Measurements from ENCODE around the gene CHID1.

Gene CHID1

DNA sequence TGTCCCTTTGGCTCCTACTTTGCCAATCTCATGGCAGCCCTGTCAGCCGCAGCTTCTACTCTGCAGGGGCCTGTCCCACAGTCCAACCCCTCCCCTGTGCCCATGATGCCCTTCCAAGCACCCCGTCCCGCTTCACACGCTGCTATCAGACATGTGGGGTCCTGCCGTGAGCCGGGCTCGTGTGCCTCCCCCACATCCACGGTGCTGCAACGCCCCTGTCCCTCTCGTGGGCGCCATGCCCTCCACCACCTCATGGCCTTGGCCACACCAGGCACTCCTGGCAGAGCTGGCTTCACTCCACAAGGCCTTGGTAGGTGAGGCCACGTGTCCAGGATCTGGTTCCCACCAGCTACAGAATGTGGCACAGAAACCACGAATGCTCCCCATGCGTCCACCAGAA, 23.0 kb downstream of the CHID1 start:
- no peak for DNase-seq (ENCODE audit: low read depth)

DNA sequence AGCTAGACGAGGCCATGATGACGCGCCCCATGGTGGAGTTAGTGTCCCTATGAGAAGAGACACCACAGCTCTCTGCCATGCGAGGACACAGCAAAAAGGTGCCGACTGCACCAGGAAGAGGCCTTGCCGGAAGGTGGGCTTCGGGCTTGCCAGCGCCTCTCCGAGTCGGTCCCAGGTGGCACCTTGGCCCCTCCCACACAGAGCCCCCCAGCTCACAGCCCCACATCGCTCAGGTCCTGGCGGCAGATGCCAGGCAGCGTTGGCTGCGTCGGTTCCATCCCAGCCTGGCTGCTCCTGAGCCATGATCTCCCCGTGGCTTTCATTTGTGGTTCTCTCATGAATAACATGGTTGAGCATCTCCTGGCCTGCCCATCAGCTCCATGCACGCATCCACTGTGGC, 24.0 kb downstream of the CHID1 start:
- no peak for DNase-seq (ENCODE audit: low read depth)

DNA sequence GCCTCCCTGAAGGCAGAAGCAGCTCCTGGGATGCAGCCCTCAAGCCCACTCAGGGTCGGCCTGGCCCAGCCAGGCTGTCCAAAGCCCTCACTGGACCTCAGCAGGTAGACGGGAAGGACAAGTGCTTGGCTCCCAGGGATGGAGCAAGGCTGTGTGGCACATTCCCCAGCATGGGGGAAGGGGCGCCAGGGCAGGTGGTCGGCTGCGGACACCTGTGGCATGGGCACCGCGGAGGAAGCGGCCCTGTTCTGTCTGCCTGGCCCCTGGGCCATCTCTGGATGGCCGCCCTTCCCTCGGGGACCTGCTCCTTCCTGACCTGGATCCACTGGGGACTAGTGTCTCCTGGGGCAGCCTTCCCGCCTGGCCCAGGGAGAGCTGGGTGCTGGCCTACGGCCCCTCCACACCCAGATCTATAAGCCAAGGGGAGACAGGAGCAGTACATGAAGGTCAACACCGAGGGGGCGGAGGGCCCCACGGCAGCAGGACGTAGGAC, 26.0 kb downstream of the CHID1 start:
- DNase-seq (ENCODE audit: low read depth): no peak

DNA sequence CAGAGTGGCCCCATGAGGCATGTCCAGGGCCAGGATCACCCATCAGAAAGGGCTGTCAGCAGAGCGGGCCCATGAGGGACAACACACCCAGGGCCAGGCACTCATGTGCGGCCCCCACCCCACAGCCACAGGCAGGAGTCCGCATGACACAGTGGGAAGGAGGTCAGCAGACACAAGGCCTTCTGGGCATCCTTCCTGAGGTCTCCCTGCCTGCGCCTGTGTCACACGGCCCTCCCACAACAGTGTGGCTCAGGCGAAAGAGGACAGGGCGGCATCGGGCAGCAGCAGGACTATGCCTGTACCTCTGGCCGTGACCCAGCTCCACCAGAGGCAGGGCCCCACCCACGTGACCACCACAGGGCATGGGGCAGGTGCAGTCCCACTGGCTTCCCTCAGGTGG, 27.1 kb downstream of the CHID1 start:
- DNase-seq (ENCODE audit: low read depth): no peak

DNA sequence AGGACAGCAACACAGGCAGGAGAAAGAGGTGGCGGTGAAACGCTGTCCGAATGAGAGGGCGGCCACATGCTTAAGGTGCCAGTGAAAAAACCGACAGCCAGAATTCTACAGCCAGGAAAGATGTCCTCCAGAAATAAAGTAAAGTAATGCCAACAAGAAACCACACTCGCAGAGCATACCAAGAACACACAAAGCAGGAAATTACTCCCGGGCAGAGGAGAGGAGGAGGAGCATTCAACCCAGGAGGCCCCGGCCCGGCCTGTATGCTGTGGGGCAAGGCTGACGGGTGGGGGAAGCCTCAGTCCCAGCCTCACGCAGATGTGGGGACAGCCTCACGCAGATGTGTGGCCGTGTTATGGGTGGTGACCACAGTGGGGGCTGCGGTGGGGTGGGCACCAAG, 28.0 kb downstream of the CHID1 start:
- DNase-seq (ENCODE audit: low read depth): no peak

DNA sequence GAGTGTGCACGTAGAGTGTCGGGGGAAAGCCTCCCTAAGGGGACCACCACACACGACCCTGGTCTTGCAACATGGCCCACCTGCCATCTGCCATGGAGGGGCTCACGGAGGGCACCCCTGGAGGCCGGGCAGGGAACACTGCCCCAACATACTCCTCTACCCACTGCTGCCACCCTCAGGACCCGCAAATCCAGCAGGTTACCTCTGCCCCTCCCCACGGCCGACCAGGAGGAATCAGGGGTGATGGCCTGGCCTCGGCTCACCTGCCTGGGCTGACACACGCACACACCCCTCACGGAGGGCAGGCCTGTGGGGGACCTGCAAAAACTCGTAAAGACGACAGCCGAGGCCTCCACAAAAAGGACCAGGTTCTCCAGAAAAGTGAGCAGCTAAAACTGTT, 30.2 kb downstream of the CHID1 start:
- no peak for DNase-seq (ENCODE audit: low read depth)

DNA sequence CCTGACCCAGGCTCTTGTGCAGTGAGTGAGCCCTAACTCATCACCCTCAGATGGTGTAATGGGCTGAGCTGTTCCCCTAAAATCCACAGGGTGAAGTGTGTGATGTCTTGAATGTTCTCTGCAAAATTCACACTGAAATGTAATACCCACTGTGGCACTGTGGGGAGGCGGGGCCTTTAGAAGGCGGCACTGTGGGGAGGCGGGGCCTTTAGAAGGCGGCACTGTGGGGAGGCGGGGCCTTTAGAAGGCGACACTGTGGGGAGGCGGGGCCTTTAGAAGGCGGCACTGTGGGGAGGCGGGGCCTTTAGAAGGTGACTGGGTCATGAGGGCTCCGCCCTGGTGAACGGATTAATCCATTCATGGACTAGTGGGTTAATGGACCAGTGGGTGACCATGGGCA, 33.0 kb downstream of the CHID1 start:
- DNase-seq (ENCODE audit: low read depth): peak; percentile 20

DNA sequence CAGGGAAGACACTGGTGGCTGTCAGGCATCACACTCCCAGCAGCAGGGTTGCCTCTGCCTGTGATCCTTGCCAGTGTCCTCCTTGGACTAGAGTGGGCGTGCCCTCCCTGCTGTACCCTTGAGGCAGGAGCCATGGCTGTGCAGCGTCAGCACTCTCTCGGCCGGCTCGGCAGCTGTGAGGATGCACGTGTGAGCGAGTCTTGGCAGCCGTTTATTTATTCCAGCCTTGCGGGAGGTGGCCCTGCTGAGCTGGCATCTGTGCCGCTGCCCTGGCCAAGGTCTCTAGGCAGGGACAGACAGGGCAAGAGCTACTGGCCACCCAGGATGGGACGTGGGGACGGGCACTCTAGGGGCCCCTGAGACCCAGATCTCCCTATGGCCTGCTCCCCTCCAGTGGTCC, 34.1 kb downstream of the CHID1 start:
- DNase-seq (ENCODE audit: low read depth): no peak

DNA sequence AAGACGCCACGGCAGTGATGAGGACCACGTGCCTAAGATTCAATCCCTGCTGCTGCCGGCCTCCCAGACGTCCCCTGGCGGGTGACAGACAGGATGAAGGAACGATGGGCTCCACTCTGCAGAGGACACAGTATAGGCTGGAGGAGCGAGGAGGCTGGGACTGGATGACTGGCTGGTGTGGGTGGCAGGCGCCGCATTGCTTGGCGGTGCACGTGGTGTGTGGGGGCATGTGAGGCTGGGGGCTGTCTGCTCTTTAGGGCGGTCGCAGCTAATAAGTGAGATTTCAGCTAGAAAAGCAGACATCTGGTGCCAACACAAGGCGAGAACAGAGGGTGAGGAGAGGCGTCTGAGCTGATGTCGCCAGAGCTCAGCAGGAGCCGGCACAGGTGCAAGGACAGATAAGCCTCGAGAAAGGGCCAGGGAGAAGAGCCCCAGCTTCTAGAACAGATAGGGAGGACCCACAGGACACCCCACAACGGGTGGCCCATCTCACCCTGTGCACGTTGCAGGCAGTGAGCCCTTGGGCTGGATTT, 34.8 kb downstream of the CHID1 start:
- DNase-seq (ENCODE audit: low read depth): no peak

DNA sequence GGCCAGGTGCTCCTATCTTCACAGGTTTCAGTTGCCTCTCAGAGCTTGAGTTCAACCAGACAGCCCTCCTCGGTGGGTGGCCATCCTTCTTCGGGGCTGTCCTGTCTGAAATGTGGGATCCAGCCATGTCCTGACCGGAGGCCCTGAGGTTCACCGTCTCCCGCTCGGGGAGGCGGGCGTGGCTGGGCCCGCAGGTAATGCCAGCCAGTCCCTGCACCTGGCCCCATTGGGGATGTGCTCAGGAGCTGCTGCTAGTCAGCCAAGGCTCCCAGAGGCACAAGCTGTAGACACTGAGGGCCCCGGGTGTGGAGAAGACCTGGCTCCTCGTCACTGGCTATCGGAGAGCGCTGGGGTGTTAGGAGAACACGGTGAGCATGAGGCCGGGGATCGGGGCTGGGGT, 35.4 kb downstream of the CHID1 start:
- no peak for DNase-seq (ENCODE audit: low read depth)

DNA sequence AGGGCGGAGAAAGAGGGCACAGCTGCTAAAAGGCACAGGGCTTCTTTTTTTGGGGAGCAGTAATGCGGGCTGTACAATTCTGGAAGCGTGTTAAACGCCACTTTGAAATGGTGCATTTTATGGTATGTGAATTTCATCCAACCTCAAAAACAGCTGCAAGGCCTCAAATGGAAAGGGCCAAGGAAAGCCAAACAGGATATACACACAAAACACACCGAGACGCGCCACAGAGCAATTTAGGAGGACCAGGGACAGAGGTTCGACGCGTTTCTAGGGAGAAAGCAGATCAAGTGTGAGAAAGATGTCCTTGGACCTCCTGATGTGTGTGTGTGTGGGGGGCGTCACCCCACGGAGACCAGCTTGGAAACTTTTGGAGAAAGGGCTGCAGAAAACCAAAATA, 36.9 kb downstream of the CHID1 start:
- DNase-seq (ENCODE audit: low read depth): no peak

DNA sequence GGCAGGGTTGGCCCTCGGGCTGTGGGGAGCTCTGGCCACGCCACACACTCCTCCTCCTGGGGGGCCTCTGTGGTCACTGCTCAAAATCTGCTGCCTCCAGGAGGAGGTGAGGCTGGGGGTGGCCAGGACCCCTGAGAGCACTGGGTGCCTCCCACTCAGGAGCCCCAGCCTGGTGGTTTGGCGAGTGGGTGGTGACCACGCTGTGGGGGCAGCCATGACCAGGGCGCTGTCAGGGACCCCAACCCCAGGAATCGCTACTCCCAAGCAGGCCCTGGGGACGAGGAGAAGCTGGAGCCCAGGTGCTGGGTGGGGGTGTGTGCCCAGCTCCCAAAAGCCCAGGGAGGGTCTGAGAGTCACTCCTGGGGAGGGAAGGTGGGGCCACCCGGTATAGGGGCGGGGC, 37.8 kb downstream of the CHID1 start:
- DNase-seq (ENCODE audit: low read depth): no peak

DNA sequence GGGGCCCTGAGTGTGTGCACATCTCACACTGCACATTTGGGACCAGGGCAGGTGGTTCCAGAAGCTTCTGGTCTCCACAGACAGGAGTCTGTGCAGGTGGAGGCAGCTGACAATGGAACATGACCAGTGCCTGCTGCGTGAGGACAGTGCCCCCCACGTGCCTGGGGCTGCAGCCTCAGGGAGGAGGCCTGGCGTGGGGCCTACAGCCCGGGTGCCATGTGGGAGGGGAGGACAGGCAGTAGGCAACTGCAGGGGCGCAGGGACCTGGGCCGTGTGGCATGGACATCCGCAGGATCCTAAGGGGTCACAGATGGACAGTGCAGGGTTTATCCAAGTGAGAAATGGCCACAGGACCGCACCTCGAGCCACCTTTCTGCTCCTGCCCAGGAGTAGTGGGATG, 39.1 kb downstream of the CHID1 start:
- no peak for DNase-seq (ENCODE audit: low read depth)

DNA sequence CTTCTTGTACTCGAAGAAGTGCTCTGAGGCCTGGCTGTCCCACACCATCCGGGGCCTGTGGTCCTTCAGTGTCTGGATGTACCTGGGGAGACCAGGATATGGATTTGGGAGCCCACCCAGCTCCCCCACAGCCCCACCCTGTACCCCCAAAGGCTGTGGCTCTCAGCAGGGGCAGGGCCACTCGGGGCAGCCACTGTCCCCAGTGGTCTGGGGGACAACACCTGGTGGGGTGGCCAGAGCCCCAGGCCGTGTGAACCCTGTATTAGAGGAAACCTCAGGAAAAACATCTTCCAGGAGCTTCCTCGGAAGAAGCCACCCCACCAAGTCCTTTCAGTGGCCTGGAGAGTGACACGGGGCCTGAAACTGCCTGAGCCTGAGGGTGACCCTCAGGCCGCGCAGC, 40.2 kb downstream of the CHID1 start:
- DNase-seq (ENCODE audit: low read depth): no peak

DNA sequence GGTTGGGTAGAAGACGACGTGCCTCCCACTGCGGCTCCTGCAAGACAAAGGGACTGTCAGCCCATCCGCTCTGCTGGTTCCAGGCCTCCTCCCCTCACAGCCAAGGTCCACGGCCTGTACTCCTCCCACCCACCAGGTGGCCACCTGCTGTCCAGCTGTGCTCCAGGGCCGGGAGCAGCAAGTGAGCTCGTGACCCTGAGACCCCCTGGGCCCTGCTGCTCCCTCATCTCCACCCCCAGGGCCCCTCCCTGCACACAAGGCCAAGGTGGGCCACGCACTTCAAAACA, 40.5 kb downstream of the CHID1 start:
- no peak for DNase-seq (ENCODE audit: low read depth)

DNA sequence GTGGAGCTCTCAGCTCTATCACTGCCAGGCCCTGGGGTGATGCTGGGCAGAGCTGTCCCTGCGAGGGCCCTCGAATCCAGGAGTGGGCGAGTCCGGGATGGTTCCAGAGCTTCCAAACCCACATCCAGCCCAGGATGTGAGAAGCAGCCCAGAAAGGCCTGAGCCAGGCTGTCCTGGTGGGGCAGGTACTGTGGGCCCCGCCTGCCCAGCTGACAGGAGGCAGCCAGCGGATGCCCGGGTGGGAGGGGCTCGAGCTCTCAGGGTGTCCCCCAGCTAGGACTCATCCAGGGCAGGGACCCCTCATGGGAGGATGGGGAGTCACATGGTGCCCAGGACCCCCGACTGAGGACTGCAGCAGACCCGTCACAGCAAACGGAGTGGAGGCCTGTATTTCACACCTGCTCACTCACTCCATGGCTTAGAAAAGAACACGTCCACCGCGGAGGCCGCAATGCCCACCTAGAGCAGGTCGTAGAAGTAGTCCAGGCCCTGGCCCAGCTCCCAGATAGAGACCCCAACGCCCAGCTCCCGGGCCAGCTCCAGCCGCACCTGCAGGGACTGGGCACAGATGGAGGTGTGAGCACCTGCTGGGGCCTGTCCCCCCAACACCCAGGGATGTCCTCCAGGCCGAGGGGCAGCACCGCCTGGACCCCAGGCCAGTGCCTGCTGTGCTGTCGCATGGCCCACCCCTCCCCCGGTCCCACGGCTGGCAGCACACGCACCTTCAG, 41.0 kb downstream of the CHID1 start:
- DNase-seq (ENCODE audit: low read depth): no peak

DNA sequence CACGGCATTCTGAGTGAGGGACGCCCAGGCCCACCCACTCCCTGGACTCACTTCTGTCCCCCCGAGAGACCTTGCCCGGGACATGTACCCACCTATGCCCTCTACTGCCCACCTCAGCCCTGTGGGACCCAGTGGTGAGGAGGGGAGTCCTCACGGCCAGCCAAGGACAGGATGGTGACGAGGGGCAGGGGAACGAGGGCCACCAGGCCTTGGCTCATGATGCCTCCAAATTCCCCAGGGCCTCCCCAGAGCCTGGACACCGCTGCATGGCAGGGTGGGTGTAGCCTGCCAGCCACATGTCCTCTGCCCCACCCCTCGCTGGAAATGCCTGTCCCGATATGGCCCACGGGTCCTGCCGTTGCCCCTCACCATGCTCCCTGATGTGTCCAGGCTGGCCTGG, 41.8 kb downstream of the CHID1 start:
- no peak for DNase-seq (ENCODE audit: low read depth)

DNA sequence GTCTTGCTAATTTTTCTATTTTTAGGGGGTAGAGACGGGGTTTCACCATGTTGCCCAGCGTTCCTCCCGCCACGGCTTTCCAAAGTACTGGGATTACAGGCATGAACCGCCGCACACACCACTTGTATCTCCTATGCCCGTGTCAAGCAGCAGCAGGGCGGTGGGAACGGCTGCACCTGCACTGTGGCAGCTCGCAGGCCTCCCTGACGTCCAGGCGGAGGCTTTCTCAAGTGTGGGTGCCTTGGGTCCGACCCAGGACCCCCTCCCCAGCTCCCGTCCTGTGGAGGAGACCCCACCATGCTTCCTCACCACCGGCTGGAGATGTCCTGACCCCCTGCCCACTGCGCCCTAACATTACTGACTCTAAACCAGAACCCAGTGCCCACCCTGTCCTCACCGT, 42.2 kb downstream of the CHID1 start:
- no peak for DNase-seq (ENCODE audit: low read depth)

DNA sequence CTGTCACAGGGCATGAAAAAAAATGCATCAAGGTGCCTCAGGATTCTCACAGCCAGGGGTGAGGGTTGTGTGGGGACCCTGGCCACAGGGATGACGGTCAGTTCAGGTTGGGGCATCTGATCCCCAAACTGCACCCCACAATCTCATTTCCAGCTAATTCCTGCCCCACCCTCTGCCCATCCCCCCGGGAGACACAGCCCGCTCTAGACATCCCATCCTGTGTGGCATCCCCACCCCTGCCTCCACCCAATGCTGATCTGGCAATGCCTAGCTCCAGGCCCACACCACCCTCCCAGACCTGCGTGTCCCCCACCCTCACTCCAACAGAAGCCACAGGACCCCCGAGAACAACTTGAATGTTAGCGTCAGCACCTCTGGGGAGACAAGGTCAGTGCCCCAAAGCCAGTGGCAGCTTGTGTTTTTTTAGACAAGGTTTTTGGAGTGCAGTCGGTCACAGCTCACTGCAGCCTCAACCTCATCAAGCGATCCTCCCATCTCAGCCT, 42.7 kb downstream of the CHID1 start:
- DNase-seq (ENCODE audit: low read depth): no peak

DNA sequence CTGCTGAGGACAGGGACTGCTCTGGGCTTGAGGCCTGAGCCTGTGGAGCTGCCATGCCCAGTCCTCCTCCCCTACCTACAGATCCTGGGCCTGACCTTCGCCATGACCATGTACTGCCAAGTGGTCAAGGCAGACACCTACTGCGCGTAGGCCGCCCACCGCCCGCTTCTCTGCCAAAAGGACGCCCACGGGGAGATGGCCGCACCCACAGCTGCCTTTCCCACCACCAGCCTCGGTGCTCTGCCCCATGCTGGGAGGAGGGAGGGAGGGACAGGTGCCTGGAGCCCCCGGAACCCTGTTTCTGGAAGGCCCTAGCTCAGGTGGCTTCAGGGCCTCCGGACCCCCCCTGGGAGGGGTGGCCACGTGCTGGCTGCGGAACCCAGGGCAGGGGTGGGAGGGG, 44.1 kb downstream of the CHID1 start:
- DNase-seq (ENCODE audit: low read depth): no peak

DNA sequence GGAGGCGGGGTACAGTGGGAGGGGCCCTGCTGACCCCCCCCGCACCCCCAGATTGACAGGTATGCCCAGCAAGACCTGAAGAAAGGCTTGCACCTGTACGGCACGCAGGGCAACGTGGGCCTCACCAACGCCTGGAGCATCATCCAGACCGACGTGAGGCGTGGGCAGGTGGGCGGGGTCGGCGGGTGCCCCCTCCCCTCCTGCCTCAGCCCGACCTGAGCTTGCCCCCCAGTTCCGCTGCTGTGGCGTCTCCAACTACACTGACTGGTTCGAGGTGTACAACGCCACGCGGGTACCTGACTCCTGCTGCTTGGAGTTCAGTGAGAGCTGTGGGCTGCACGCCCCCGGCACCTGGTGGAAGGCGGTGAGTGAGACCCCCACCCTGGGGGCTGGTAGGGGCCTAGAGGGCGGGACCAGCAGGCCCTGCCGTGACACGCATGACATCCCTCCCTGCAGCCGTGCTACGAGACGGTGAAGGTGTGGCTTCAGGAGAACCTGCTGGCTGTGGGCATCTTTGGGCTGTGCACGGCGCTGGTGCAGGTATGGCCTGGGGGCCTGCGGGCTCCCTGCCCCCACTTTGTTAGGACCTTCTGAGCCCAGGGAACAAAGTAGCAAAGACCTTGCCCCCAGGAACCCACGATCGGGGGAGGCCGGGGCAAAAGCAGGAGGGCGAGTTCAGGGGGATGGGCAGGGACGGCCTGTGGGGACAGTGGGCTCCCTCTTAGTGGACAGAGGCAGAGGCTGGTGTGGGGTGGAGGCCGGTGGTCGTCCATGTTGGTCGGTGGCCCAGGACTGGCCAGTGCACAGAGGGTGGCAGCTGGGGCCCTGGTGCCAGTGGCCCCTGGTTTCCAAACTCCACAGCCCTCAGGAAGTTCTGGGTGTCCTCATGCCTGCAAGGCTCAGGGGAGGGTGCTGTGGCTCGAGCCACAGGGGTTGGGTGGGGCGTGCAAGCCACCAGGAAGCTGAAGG, 44.9 kb downstream of the CHID1 start:
- no peak for DNase-seq (ENCODE audit: low read depth)

DNA sequence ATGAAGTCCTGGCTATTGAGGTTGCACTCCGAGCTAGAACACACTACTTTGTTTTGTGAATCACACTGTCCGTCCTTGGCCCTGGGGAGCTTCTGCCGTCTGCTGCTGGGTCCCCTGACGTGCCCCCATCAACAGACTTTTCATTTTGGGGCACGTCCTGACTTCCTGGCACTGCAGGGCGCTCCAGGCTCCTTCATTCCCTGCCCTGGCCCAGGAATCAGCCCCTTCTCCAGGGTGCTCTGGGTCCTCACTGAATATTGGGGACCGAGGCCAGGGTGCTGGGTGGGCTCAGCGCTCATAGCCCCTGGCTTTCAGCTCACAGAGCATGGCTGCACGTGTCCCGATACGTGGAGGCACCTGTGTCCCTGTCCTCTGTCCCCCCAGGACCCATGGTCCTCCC, 45.7 kb downstream of the CHID1 start:
- no peak for DNase-seq (ENCODE audit: low read depth)

Data from activated T-cell treated with anti-CD3 and anti-CD28 coated beads for 24 hours (primary cell).